A673 (cell line): ENCODE results near the gene MGAT5B.

Source experiments
- CTCF ChIP-seq: fragments of 300-800, 200-600 bp; sonication (generic); conservative IDR thresholded peaks from 2 replicates; pipeline ENCODE4 v1.5.1; 2017; ENCODE audit warnings: low read depth, mild to moderate bottlenecking, antibody characterized with exemption, low read length, moderate library complexity, mixed read lengths
- EZH2 ChIP-seq: fragments of 200-600 bp; sonication (generic); IDR thresholded peaks from 2 replicates; pipeline ENCODE4 v1.6.1; 2017; ENCODE audit warnings: borderline replicate concordance, low read depth, mild to moderate bottlenecking, mixed read lengths, antibody characterized with exemption, low read length; ENCODE audit not compliant: poor library complexity, severe bottlenecking

- TF ChIP-seq CTCF (no peak), EZH2 (no peak)
Observed at GRCh38 chr17:76872221-76872873, 4.1 kb downstream of the MGAT5B start.
